ENCODE data around the gene FBXO33. TPM values are rescaled to one million over a fixed set of nuclear protein-coding genes. Genes with fewer than 3 reads are reported as not detected.
"Not testable (repeated sequence)": the region's sequence is repeated elsewhere in the genome, so short reads cannot be mapped to it uniquely, and the experiment has no call there.

Gene FBXO33
- total RNA-seq, 1 donor from 2014 or later = 9.9 TPM

DNA sequence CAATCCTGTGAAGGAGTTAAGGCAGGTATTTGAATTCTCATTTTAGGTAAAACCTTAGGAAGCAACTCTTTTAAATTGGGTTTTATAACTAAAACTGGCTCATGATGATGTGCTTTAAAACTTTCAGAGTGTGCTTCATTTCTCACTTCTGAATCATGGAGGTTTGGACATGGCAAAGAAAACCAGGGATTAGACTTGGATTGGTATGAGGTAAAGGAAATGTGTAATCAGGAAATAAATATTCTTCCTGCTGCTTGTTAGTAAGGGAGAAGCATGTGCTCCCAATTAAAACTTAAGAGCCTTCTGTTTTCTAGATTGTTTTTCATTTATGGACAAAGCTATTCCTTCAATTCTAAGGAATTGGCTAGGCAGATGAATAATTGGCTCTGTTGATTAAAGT is 57.4 kb downstream of the FBXO33 start:
- DNase-seq (ENCODE audit: low read depth) = no peak

DNA sequence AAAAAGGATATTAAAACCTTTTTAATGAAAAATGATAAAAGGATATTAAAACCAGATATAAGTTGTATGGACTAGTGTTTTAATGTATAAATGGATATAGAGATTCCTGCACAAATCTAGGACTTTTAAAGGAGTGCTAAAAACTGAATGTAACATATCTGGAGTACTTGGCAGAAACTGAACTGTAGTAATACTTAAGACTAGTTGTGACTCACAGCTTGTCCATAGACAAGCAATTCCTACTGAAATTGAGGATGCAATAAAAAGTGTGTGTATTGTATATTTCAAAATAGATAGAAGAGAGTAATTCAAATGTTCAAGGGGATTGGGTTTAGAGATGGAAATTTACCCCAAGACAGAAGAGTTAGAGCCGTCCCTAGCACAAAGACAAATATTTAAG is 59.6 kb downstream of the FBXO33 start:
- no peak for DNase-seq (ENCODE audit: low read depth)

DNA sequence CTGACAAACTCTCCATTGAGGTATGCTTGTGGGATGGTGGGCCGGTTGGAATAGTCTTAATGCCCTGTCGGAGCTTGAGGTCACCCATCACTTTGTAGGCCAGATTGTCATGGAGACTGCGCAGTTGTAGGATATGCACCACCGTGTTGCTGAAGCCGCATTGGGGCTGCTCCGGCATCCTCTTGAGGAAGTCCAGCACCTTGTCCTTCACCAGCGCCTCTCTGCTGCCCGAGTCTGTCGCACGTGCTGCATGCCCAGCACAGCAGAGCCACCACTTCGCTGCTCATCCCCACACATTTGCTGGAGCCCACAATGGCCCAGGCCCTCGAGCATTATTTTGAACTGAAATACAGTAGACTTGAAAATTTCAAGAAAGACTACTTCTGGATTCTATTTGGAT is 61.8 kb downstream of the FBXO33 start:
- no peak for DNase-seq (ENCODE audit: low read depth)

DNA sequence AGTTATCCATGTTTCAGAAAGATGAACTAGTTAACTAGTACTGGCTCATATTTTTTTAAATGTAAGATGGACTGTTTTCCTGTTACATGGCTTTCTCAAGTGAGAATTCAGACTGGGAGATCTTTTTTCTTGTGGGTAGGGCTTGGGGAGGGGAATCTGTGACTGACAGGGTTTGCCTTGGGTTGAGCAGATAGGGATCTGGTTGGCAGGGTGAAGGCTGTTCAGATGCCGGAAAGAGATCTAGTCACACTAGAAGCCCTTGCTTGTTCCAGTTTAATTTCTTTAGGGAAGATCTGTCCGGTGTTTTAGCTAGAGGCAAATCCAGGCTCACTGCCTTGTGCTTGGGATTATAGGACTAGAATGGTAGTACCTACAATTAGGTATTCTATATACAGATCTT is 63.2 kb downstream of the FBXO33 start:
- DNase-seq (ENCODE audit: low read depth) = no peak

DNA sequence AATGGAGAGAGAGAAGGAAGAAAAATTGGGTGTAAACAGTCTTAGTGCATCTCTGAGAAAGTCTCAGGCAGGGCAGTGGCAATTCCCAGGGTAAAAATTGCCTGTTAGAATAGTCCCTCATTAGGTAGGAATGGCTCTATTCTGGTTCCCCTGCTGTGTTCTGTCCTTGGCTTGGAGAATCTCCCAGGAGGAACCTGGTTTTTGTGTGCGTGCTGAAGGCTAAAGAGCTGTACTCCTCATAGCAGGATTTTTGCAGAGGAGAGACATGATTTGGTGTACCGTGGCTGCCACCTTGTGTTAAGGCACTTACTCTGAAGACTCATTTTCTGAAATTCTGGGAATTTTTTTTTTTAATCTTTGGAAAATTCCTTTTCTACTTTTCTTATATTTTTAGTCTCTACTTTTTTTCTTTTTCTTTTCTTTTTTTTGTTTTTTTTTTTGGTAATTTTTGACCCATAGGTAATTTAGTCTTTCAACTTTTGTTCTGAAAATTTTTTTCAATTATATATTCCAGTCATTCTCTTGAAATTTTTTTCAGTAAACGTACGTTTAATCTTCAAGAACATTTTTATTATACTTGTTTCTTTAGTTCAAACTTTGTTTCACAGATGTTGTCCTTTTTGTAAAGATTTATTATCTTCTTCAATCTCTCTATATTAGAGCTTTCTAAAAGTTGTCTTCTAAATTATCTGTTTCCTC is 63.8 kb downstream of the FBXO33 start:
- peak; percentile 74 for DNase-seq (ENCODE audit: low read depth)

DNA sequence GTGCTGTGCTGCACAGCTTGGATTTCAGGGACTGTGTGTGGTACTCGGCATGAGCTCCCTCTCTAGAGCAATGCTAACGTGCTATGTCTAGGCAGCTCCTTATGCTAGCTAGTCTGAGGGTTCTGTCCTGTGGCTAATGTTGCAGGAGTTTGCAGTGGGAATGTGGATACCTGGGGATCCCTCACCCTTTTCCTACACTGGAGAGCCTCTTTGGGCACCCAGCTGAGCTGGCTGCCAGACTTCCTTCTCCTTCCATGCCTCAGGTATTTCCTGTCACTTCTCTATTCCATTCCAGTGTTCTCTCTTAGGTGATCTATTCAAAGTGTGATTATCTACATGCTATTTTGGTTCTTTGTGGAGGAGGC is 64.9 kb downstream of the FBXO33 start:
- no peak for DNase-seq (ENCODE audit: low read depth)

DNA sequence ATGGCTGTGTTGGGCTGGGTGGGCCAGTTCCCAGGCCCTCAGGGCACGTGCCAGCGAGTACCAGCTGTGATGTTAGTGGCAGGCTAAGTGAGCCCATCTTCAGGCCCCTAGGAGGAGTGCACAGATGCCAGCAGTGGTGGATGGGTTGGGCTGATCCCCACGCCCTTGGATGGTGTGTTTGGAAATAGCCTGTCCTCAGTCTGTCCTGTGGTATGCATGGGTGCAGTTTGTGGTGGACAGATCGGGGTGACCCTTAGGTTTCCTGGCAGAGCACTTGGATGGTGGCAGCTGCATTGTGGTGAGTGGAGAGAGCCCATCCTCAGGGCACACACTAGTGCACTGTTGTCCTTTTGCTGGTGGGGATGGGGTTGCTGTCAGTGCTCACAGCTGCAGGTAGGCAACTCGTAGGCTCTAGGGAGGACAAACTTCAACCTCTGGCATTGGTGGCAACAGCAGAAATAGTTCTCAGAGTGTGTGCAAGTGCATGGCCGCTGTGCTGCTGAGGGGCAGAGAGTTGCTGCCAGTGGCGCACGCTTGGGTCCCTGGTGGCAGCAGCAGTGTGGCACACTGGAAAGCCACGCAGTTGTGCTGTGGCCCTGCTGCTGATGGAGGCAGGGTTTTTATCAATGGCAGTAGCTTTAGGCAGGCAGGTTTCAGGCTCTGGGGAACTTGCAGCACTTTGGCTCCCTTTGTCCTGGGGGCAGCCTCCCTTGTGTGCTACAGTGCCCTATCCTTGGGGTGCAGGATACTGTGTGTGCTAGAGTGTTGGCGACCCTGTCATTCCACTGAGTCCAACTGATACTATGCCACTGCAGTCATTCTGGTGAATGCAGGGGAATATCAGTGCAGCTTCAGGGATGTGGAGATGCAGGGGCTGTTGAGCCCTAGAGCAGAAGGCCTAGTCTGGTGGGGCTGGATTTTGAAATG is 65.5 kb downstream of the FBXO33 start:
- DNase-seq (ENCODE audit: low read depth) = peak; percentile 91

DNA sequence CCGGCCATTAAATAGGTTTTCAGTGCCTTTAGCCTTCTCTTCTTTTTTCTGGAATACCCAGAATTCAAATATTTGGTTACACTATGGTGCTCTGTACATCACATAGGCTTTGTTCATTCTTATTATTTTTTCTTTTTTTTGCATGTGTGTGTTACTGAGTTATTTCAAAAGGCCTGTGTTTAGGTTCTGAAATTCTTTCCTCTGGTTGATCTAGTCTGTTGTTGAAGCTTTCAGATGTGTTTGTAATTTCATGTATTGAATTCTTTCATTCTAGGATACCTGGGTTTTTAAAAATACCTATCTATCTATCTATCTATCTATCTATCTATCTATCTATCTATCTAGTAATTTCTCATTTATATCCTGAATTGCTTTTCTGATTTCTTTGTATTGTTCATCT is 66.9 kb downstream of the FBXO33 start:
- no peak for DNase-seq (ENCODE audit: low read depth)

DNA sequence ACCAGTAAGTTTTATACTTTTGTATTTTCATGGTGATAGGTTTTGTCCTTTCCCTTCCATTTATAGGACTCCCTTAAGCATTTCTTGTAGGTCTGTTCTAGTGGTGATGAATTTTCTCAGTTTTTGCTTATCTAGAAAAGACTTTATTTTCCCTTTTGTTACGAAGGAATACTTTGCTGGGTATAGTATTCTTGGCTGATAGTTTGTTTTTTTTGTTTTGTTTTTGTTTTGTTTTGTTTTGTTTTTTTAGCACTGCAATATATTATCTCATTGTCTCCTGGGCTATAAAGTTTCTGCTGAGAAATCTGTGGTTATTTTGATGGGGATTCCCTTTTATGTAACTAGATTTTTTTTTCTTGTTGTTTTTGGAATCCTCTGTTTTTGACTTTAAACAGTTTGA is 67.7 kb downstream of the FBXO33 start:
- no peak for DNase-seq (ENCODE audit: low read depth)

DNA sequence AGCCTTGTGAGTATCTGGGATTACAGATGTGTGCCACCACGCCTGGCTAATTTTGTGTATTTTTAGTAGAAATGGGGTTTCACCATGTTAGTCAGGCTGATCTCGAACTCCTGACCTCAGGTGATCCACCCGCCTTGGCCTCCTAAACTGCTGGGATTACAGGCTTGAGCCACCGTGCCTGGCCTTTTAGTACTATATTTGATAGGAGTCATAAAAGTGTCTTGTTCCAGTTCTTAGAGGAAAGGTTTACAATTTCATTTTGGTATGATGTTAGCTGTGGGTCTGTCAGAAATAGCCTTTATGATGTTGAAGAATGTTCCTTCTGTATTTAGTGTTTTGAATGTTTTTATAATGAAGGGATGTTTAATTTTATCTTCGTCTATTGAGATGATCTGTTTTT is 70.7 kb downstream of the FBXO33 start:
- DNase-seq (ENCODE audit: low read depth) = not testable (repeated sequence)

DNA sequence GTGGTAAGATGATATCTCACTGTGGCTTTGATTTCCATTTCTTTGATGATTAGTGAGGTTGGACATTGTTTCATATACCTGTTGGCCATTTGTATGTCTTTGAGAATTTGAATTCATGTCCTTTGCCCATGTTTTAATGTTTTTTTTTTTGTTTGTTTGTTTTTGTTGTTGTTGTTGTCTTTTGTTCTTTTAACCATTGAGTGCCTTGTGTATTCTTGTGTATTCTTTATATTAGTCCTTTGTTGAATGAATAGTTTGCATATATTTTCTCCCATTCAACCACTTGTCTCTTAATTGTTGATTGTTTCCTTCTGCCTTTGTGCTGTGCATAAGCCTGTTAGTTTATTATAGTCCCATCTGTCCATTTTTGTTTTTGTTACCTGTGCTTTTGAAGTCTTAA is 71.9 kb downstream of the FBXO33 start:
- DNase-seq (ENCODE audit: low read depth) = no peak

DNA sequence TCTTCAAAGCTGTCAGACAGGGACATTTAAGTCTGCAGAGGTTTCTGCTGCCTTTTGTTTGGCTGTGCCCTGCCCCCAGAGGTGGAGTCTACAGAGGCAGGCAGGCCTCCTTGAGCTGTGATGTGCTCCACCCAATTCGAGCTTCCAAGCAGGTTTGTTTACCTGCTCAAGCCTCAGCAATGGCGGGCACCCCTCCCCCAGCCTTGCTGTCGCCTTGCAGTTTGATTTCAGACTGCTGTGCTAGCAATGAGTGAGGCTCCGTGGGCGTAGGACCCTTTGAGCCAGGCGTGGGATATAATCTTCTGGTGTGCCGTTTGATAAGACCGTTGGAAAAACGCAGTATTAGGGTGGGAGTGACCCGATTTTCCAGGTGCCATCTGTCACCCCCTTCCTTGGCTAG is 73.2 kb downstream of the FBXO33 start:
- DNase-seq (ENCODE audit: low read depth) = not testable (repeated sequence)

DNA sequence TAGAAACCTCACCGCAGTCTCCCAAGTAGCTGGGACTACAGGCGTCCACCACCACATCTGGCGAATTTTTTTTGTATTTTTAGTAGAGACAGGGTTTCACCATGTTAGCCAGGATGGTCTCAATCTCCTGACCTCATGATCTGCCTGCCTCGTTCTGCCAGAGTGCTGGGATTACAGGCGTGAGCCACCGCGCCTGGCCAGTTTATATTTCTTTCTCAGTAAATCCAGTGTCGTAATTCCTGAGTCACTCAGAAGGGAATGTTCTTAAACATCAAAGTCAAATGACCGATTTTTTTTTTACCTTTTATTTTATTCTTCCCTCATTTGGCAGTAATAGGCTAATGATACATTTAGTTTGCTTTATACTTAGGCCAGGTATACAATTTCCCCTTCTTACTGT is 80.5 kb downstream of the FBXO33 start:
- DNase-seq (ENCODE audit: low read depth) = no peak

DNA sequence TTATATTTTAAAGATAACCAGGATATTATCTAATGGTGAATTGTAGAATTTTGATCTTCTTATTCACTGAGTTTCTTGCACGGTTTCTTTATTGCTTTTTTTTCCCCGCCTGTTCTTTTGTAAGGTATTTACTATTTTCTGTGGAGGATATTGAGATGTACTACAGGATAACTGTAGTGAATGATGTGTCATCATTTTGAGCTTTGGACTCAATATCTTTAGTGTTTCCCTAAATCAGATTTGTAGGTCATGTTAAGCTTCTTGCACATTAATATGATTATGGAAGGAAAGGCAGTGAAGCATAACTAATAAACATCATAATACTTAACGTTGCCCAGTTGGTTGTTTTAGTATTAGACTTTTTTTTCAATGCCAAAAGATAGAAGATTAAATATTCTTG is 81.4 kb downstream of the FBXO33 start:
- DNase-seq (ENCODE audit: low read depth) = no peak

Other genes starting within 250 kb of the FBXO33 start
- gene MIA2, start 198.5 kb downstream of the FBXO33 start, total RNA-seq = 12.5 and 24.4 TPM in 2 replicates

All from myocyte (in vitro differentiated cells).